Skeletal muscle tissue (tissue), 4 donors: Measurements from ENCODE around the gene NOX3. TPM values are rescaled to one million over a fixed set of nuclear protein-coding genes. Genes with fewer than 3 reads are reported as not detected.

Source experiments
- H3K27ac ChIP-seq: one replicate; pipeline ENCODE4 v1.7.0; 2013; ENCODE audit warnings: mild to moderate bottlenecking, low read depth, low read length, inconsistent platforms
- H3K27me3 ChIP-seq, 3 donors: one replicate each; pipeline ENCODE4 v1.7.0; 2013; ENCODE audit warnings: low read length in 3 of 3; ENCODE audit not compliant: control insufficient read depth in 3 of 3, insufficient read depth in 3 of 3
- H3K36me3 ChIP-seq, 3 donors: one replicate each; pipeline ENCODE4 v1.7.0; 2013; ENCODE audit warnings: low read length in 3 of 3; ENCODE audit not compliant: control insufficient read depth in 3 of 3, insufficient read depth in 3 of 3
- H3K4me1 ChIP-seq, 3 donors: one replicate each; pipeline ENCODE4 v1.7.0; 2013; ENCODE audit warnings: low read length in 3 of 3, mild to moderate bottlenecking in 3 of 3; ENCODE audit not compliant: control insufficient read depth in 3 of 3, insufficient read depth in 3 of 3
- H3K4me3 ChIP-seq, 3 donors: one replicate each; pipeline ENCODE4 v1.7.0; 2013; ENCODE audit warnings: low read length in 3 of 3
- H3K9ac ChIP-seq, 3 donors: one replicate each; pipeline ENCODE4 v1.7.0; 2013; ENCODE audit warnings: low read length in 3 of 3, mild to moderate bottlenecking in 3 of 3, moderate library complexity in 2 of 3, low read depth in 1 of 3
- H3K9me3 ChIP-seq, 3 donors: one replicate each; pipeline ENCODE4 v1.7.0; 2013; ENCODE audit warnings: low read length in 3 of 3; ENCODE audit not compliant: control insufficient read depth in 3 of 3
- total RNA-seq: library from RNA; depleted of rRNA; stranded (reverse); fragments of >200 nt; gene quantifications from one replicate; pipeline ENCODE4 v1.2.3, GENCODE V29; 2014
- donor health status: Osteomylitis.

Gene NOX3
- total RNA-seq, 1 donor from 2014 or later, result not detected

DNA sequence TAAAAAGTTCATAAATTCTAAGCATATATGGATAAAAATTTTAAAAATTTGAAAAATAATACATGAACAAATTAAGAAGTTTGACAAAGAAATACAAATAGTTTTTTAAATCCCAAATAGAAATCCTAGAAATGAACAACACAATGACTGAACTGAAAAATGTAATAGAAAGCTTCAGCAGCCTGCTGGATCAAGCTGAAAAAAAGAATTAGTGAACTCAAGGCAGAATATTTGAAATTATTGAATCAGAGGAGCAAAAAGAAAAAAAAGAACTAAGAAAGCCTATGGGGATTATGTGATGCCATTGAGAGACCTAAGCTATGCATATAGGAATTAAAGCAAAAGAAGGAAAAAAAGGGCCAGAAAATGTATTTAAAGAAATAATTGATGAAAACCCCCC lies 101.5 kb downstream of the NOX3 start:
- Histone ChIP-seq H3K4me3 (no peak overlapping the region), H3K27me3 (no peaks in the 10 kb centered on the region), H3K4me1 (no peaks in the 10 kb centered on the region), H3K9ac (no peak overlapping the region), H3K27ac (no peak overlapping the region), H3K9me3 (peaks cover 5 to 8% (median 7%) of the 10 kb centered on the region in 3 donors), H3K36me3 (no peaks in the 10 kb centered on the region)

DNA sequence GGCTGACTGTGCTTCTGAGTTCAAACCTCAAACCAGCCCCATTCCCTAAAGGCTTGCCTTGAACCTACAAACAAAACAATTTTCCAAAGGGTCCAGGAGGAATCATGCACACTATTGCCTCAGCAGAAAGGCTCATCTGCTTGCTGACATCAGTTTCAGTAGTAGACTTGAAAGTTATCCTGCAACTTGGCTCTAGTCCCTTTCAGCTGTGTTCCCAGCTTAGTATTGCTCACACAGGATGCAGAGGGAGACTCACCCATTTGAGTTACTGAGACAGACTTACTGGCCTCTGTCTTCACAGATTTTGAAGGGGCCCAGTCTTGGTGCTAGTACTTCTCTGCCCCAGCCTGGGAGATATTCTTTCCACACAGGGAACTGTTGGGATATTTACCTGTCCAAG lies 102.8 kb downstream of the NOX3 start:
- Histone ChIP-seq H3K9me3 (peaks cover 5 to 8% (median 7%) of the 10 kb centered on the region in 3 donors), H3K27me3 (no peaks in the 10 kb centered on the region), H3K4me3 (no peak overlapping the region), H3K36me3 (no peaks in the 10 kb centered on the region), H3K27ac (no peak overlapping the region), H3K9ac (no peak overlapping the region), H3K4me1 (no peaks in the 10 kb centered on the region)

DNA sequence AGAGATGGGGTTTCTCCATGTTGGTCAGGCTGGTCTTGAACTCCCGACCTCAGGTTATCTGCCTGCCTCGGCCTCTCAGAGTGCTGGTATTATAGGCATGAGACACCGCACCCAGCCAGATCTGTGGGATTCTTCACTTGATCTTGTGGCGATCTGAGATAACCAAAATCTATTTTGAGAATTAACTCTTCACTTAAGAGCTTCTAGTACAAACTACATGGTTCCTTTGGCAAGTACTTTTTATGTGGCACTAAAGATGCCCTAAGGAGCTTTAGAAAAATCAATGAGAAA lies 103.6 kb downstream of the NOX3 start:
- Histone ChIP-seq H3K4me3 (no peak overlapping the region), H3K4me1 (no peaks in the 10 kb centered on the region), H3K27me3 (no peaks in the 10 kb centered on the region), H3K9me3 (peaks cover 5 to 12% (median 7%) of the 10 kb centered on the region in 3 donors), H3K36me3 (no peaks in the 10 kb centered on the region), H3K27ac (no peak overlapping the region), H3K9ac (no peak overlapping the region)

DNA sequence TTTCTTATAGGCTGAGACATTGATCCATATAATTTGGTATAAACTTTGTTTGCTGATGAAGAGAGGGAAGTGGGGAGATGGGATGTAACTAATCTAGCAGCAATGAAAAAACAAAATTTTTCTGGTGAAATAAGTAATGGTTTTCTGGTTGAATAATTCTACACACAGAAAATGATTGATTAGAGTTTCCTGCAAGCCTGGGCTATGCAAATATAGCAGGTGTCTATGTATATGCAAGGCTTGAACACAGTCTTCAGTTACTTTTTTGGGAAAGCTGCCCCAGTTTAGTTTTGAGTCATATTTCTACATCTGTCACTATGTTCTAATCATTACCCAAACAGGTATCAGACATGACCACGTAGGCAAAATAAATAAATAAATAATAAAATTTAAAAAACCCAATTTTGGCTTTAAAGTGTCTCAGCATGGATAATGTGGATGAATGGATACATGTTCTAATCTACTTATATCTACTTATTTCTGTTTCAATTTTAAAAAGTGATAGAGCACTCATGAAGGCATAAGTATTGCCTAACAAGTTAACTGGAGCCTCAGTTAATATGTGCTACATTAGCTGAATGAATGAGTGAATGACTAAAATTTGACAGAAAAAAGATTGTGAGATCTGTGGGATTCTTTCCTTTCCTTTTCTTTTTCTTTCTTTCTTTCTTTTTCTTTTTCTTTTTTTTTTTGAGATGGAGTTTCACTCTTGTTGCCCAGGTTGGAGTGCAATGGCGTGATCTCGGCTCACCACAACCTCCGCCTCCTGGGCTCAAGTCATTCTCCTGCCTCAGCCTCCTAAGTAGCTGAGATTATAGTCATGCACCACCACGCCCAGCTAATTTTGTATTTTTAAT lies 104.1 kb downstream of the NOX3 start:
- no peaks in the 10 kb centered on the region for H3K36me3 ChIP-seq
- peaks cover 5 to 12% (median 7%) of the 10 kb centered on the region in 3 donors for H3K9me3 ChIP-seq
- no peak overlapping the region for H3K9ac ChIP-seq
- no peak overlapping the region for H3K27ac ChIP-seq
- H3K4me1 ChIP-seq, result no peaks in the 10 kb centered on the region
- no peak overlapping the region for H3K4me3 ChIP-seq
- no peaks in the 10 kb centered on the region for H3K27me3 ChIP-seq

DNA sequence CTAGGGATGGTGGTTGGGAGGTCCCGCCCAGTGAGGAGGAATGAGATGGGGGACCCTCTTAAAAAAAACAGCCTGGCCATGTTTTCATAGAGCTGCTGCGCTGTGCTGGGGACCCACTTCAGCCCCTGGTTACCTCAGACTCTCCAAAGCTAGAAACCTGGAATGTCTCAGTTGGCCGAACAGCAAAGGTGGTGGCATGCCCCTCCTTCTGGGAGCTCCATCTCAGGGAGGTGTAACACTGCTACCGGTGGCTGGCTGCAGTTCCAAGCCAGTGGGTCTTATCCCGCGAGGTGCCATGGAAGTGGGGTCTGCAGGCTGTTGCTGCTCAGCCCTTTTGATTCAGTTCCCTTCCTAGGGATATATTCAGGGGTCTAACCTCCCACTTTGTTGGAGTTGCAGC lies 105.7 kb downstream of the NOX3 start:
- no peak overlapping the region for H3K9ac ChIP-seq
- peaks cover 5 to 12% (median 7%) of the 10 kb centered on the region in 3 donors for H3K9me3 ChIP-seq
- H3K4me3 ChIP-seq, result no peak overlapping the region
- H3K4me1 ChIP-seq, result no peaks in the 10 kb centered on the region
- no peaks in the 10 kb centered on the region for H3K27me3 ChIP-seq
- no peak overlapping the region for H3K27ac ChIP-seq
- no peaks in the 10 kb centered on the region for H3K36me3 ChIP-seq

DNA sequence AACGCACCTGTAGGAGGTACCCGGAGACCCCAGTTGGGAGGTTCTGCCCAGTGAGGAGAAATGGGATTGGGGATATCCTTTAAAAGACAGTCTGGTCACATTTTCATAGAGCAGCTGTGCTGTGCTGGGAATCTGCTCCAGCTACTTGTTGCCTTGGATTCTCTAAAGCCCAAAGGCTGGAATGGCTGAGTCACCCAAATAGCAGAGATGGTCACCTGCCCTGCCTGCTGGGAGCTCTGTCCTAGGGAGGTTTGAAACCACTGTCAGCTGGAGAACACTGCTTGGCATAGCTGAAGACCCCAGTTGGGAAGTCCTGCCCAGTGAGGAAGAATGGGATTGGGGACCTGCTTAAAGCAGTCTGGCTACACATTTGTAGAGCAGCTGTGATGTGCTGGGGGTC lies 106.5 kb downstream of the NOX3 start:
- no peak overlapping the region for H3K27ac ChIP-seq
- no peaks in the 10 kb centered on the region for H3K27me3 ChIP-seq
- H3K4me3 ChIP-seq, result no peak overlapping the region
- no peaks in the 10 kb centered on the region for H3K36me3 ChIP-seq
- no peak overlapping the region for H3K9ac ChIP-seq
- H3K9me3 ChIP-seq, result peaks cover 5 to 9% (median 7%) of the 10 kb centered on the region in 3 donors
- no peaks in the 10 kb centered on the region for H3K4me1 ChIP-seq

DNA sequence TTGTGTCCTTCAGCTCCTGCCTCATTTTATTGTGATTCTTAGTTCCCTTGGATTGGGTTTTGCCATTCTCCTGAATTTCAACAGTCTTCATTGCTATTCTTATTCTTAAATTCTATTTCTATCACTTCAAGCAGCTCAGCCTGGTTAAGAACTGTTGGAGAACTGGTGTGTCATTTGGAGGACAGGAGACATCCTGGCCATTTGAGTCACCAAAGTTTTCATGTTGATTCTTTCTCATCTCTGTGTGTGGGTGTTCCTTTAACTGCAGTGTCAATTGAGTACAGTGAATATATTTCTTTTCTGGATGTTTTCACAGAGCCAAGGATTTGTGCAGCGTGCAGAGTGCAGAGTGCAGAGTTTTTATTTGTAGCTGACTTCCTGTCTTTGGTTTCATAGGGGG lies 107.8 kb downstream of the NOX3 start:
- Histone ChIP-seq H3K27me3 (no peaks in the 10 kb centered on the region), H3K4me3 (no peak overlapping the region), H3K36me3 (no peaks in the 10 kb centered on the region), H3K9ac (no peak overlapping the region), H3K4me1 (no peaks in the 10 kb centered on the region), H3K9me3 (peaks cover 0 to 4% (median 0%) of the 10 kb centered on the region in 3 donors), H3K27ac (no peak overlapping the region)

DNA sequence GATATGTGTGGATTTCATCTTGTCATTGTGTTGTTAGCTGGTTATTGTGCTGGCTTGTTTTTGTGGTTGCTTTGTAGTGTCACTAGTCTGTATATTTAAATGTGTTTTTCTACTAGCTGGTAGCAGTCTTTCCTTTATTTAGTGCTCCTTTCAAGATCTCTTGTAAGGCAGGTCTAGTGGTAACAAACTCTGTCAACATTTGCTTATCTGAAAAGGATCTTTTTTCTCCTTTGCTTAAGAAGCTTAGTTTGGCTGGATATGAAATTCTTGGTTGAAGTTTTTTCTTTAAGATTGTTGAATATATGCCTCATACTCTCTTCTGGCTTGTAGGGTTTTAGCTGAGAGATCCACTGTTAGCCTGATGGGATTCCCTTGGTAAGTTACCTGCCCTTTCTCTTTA lies 108.7 kb downstream of the NOX3 start:
- Histone ChIP-seq H3K27ac (no peak overlapping the region), H3K9me3 (peaks cover 0 to 4% (median 0%) of the 10 kb centered on the region in 3 donors), H3K36me3 (no peaks in the 10 kb centered on the region), H3K27me3 (no peaks in the 10 kb centered on the region), H3K9ac (no peak overlapping the region), H3K4me3 (no peak overlapping the region), H3K4me1 (no peaks in the 10 kb centered on the region)

Other genes with a start within 250 kb of the NOX3 start
- not detected for gene CLDN20, start 191.8 kb downstream of the NOX3 start, total RNA-seq
- 12.5 TPM for gene TFB1M, start 141.4 kb downstream of the NOX3 start, total RNA-seq